ENCODE measurements around the gene TBC1D8B.

DNA sequence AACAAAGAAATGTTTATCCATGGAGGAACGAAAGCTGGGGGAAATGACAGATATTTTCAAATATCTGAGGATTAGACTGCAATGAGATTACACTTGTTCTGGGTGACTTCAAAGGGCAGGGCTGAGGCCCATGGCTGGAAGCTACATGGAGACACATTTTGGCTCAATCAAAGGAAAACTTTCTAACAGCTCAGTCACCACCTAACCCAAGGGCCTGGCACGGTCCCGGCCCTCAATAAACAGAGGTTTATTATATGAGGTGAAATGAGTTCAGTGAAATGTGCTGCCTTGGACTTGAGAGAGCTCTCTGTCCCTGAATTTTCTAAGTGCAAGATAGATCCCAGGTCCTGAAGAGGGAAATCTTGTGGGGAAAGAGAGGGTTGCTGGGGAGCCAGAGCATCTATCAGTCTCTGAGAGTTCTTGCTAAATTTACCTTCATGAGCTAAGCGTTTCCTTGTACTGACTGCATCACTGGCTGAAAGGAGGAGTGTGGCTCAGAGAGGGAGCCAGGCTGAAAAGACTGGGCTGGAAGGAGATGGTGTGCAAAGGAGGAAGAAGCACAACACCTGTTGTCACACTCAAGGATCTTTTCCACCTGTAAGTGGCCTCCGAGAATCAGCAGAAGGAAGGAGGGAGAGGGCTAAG lies 102.7 kb downstream of the TBC1D8B start:
- TF ChIP-seq, protein P1, sequence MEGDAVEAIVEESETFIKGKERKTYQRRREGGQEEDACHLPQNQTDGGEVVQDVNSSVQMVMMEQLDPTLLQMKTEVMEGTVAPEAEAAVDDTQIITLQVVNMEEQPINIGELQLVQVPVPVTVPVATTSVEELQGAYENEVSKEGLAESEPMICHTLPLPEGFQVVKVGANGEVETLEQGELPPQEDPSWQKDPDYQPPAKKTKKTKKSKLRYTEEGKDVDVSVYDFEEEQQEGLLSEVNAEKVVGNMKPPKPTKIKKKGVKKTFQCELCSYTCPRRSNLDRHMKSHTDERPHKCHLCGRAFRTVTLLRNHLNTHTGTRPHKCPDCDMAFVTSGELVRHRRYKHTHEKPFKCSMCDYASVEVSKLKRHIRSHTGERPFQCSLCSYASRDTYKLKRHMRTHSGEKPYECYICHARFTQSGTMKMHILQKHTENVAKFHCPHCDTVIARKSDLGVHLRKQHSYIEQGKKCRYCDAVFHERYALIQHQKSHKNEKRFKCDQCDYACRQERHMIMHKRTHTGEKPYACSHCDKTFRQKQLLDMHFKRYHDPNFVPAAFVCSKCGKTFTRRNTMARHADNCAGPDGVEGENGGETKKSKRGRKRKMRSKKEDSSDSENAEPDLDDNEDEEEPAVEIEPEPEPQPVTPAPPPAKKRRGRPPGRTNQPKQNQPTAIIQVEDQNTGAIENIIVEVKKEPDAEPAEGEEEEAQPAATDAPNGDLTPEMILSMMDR (IDR thresholded peaks at IDR 0.05): no peak
- TF ChIP-seq POLR2A (IDR thresholded peaks at IDR 0.05) (no peak), POLR2AphosphoS5 (IDR thresholded peaks at IDR 0.05) (no peak), EP300 (IDR thresholded peaks at IDR 0.05) (no peak)
